NB4 (cell line): ENCODE data around the gene PDC.
A peak's percentile ranks its signal among the peaks of the same experiment; 100 is the strongest.
"Not testable (repeated sequence)": the region's sequence is repeated elsewhere in the genome, so short reads cannot be mapped to it uniquely, and the experiment has no call there.

Source experiments
- DNase-seq: peaks from one replicate; pipeline ENCODE4 v3.0.0; 2010; ENCODE audit warnings: low read depth
- H3K4me3 ChIP-seq: one replicate; pipeline ENCODE4 v1.5.1; 2011; ENCODE audit warnings: mild to moderate bottlenecking, low read depth, low read length, moderate library complexity
- MYC ChIP-seq: IDR thresholded peaks from 2 replicates; pipeline ENCODE4 v1.6.1; 2011; ENCODE audit warnings: low read depth, low read length
- POLR2A ChIP-seq: IDR thresholded peaks from 2 replicates; pipeline ENCODE4 v1.6.1; 2011; ENCODE audit warnings: mild to moderate bottlenecking; ENCODE audit not compliant: insufficient read length; ENCODE audit errors: extremely low read depth
- TF ChIP-seq, protein P1 (sequence below): IDR thresholded peaks from 2 replicates; pipeline ENCODE4 v1.6.1; 2011; ENCODE audit warnings: low read depth, low read length
- TF ChIP-seq, protein P2 (sequence below): IDR thresholded peaks from one replicate; pipeline ENCODE4 v1.5.1; 2012; ENCODE audit warnings: low read depth, low read length

Gene PDC

DNA sequence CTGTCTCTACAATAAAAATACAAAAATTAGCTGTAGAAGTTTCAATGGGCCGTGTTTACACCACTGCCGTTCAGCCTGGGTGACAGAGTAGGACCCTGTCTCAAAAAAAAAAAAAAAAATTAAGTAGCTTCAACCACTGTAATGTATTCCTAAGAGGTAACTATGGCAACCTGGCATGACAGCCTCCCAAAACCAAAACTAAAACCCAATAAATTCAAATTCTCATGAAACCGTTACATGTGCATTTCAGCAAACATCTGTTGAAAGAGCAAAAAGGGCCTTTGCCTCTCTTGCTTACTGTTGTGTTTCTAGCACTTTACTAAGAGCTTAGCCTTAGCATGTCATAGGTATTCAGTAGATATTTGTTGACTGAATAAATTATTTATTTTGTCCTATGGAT is 51.8 kb downstream of the PDC start:
- H3K4me3 ChIP-seq, result no peak overlapping the region
- TF ChIP-seq MYC, result no peak
- TF ChIP-seq POLR2A, result no peak
- TF ChIP-seq, protein P1, sequence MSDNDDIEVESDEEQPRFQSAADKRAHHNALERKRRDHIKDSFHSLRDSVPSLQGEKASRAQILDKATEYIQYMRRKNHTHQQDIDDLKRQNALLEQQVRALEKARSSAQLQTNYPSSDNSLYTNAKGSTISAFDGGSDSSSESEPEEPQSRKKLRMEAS, result no peak
- TF ChIP-seq, protein P2, sequence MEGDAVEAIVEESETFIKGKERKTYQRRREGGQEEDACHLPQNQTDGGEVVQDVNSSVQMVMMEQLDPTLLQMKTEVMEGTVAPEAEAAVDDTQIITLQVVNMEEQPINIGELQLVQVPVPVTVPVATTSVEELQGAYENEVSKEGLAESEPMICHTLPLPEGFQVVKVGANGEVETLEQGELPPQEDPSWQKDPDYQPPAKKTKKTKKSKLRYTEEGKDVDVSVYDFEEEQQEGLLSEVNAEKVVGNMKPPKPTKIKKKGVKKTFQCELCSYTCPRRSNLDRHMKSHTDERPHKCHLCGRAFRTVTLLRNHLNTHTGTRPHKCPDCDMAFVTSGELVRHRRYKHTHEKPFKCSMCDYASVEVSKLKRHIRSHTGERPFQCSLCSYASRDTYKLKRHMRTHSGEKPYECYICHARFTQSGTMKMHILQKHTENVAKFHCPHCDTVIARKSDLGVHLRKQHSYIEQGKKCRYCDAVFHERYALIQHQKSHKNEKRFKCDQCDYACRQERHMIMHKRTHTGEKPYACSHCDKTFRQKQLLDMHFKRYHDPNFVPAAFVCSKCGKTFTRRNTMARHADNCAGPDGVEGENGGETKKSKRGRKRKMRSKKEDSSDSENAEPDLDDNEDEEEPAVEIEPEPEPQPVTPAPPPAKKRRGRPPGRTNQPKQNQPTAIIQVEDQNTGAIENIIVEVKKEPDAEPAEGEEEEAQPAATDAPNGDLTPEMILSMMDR, result no peak
- DNase-seq, result no peak

DNA sequence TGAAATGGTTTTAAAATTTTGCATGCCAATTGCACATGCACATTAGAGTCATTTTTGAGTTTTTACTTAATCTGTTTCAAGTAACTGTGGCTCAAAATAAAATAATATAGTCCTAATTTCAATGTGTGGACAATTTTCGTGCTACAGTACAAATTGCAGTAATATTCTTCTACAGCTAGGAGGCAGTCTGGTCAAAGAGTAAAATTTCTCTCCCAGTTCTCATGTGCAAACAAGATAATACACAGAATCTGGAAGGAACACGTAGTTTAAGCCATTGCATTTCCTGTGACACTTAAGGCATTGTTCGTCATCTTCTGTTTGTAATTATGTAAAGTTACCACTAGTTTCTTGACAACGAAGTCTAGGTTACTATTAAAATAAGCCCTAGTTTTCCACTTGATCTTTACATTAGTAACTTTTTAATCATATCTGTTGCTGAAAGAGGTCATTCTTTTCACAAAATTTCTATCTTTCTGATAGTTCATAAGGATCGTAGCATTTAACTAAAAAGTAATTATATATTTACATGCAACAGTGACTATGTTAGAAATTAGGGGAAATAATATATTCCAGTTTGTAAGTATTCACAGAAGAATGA is 56.4 kb downstream of the PDC start:
- peak; percentile 48 for DNase-seq
- no peak overlapping the region for H3K4me3 ChIP-seq
- TF ChIP-seq, protein P2, result peak; percentile 44
- no peak for TF ChIP-seq POLR2A

DNA sequence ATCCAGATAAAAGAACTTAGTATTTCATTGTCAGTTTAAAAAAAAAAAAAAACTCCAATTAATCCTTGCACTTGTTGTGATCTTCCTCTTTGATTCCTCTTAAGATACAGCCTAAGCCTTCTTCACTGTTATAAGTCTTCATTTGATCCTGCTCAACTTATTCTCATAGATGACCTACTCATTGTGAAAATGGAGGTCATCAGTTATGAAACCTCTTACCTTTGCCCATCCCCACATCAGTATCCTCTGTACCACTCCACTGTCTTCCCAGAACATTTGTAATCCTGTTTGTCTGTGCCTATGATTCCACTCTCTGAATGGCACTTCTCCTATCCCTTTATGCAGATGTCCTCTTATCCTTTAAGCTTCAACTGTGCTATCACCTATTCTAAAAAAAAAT is 57.3 kb downstream of the PDC start:
- TF ChIP-seq MYC, result no peak
- no peak for TF ChIP-seq POLR2A
- TF ChIP-seq, protein P1, result no peak
- TF ChIP-seq, protein P2, result no peak
- no peak for DNase-seq
- H3K4me3 ChIP-seq, result no peak overlapping the region

DNA sequence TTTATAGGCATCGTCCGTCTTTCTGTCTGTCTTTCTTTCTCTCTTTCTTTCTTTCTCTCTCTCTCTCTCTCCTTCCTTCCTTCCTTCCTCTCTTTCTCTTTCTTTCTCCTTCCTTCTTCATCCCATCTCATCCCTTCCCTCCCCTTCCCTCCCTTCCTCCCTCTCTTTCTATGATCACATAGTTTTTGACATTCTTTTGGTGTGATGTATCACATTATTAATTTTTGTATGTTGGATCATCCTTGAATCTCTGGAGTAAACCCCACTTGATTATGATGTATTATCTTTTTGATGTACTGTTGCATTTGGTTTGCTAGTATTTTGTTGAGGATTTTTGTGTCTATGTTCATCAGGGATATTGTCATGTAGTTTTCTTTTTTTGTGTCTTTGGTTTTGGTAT is 59.5 kb downstream of the PDC start:
- not testable (repeated sequence) for H3K4me3 ChIP-seq, DNase-seq
